HG03442 (cell line): ENCODE results near the gene PHF19.

Source experiments
- ATAC-seq: cut with Tn5 transposase; IDR thresholded peaks from one replicate; pipeline ENCODE4 v1.9.1; 2021; ENCODE audit warnings: mild to moderate bottlenecking, moderate library complexity; ENCODE audit not compliant: unreplicated experiment

Gene PHF19

GRCh38 chr9:120914396-120914795, 37.4 kb upstream of the PHF19 start:
- ATAC-seq = no peak

- no peak for ATAC-seq
These were observed 36.8 kb upstream of the PHF19 start for GRCh38 chr9:120913647-120914264.

- ATAC-seq = no peak
These were observed 36.1 kb upstream of the PHF19 start for GRCh38 chr9:120912958-120913646.

- no peak for ATAC-seq
These were observed 34.4 kb upstream of the PHF19 start for GRCh38 chr9:120911295-120911837.

GRCh38 chr9:120910643-120911042, 33.7 kb upstream of the PHF19 start:
- no peak for ATAC-seq

- ATAC-seq = no peak
These were observed 32.9 kb upstream of the PHF19 start for GRCh38 chr9:120909904-120910303.

GRCh38 chr9:120905315-120906164, 28.6 kb upstream of the PHF19 start:
- ATAC-seq = peak; percentile 28

GRCh38 chr9:120904978-120905301, 28.0 kb upstream of the PHF19 start:
- no peak for ATAC-seq

- ATAC-seq = no peak
These were observed 27.3 kb upstream of the PHF19 start for GRCh38 chr9:120904061-120904977.

- ATAC-seq = no peak
These were observed 25.9 kb upstream of the PHF19 start for GRCh38 chr9:120902569-120903535.

GRCh38 chr9:120901755-120902568, 25.0 kb upstream of the PHF19 start:
- ATAC-seq = no peak

- ATAC-seq = no peak
These were observed 23.8 kb upstream of the PHF19 start for GRCh38 chr9:120900824-120901223.

GRCh38 chr9:120899490-120900068, 22.6 kb upstream of the PHF19 start:
- ATAC-seq = no peak

GRCh38 chr9:120898396-120898795, 21.4 kb upstream of the PHF19 start:
- ATAC-seq = no peak

GRCh38 chr9:120895951-120896350, 19.0 kb upstream of the PHF19 start:
- no peak for ATAC-seq

GRCh38 chr9:120894321-120895148, 17.5 kb upstream of the PHF19 start:
- no peak for ATAC-seq

- no peak for ATAC-seq
These were observed 16.8 kb upstream of the PHF19 start for GRCh38 chr9:120893611-120894307.
